HL-60 (cell line): ENCODE data around the gene BROX.

Source experiments
- CTCF ChIP-seq: IDR thresholded peaks from one replicate; pipeline ENCODE4 v1.5.1; 2011; ENCODE audit warnings: low read length, control low read depth, inconsistent platforms; ENCODE audit not compliant: insufficient read depth
- POLR2AphosphoS5 ChIP-seq: IDR thresholded peaks from 2 replicates; pipeline ENCODE4 v1.6.1; 2012; ENCODE audit warnings: low read depth

- TF ChIP-seq CTCF (no peak), POLR2AphosphoS5 (no peak)
These were observed 14.5 kb upstream of the BROX start for GRCh38 chr1:222697826-222698225.
